Measurements from ENCODE around the gene CACNA2D3.
"Not testable (repeated sequence)": the region's sequence is repeated elsewhere in the genome, so short reads cannot be mapped to it uniquely, and the experiment has no call there.

The CACNA2D3 gene

DNA sequence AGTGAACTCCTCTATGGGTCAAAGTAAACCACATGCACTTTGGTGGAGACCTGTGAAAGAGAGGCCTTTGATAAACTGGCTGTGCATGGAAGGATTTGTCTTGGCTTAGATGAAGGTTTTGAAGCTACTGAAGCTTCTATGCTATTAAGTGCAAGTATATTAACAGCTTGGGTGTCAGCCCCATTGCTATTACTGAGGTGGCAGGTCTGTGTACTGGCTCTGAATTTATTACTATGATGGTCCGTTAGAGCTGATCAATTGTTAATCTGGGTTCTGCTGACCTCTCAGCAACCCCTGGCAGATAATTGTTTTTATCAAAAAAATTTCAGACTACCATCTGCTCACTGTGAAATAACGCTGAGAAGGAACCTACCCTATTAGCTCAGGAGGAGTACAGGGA lies 268.2 kb downstream of the CACNA2D3 start:
- no peak for DNase-seq

DNA sequence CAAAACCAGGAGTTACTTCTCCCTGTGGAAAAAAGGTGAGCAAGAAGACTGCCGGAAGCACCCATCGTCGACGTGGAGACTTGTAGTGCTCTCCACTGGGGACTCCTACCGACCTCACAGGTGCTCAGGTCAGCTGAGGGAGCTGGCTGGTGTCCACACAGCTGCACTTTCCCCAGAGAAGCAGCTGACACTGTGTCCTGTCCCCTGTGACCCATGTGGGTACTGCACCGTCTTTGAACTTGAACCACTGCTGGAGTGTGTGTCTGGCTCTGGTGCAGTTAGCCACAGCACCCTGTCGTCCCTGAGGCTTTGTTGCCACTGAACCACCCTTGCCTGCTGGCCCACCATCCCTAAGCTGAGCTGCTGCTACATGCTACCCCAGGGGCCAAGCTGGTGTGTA lies 270.8 kb downstream of the CACNA2D3 start:
- DNase-seq, result no peak

DNA sequence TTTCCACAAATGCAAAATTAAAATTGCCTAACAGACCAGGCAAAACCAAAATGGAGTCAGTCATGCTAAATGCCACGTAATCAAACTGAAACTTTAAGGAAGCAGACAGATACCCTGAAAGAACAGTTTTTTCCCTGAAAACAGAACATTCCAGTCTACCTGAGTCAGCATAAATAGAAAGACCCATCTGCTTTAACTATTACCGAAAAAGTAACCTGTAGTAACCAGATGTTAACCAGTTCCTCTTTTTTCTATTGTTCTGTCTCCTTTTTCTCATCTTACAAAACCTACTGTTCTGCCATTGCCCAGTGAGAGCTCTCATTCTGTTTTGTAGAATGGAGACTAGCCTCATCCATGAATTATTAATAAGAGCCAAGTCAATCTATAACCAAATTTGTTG lies 286.0 kb downstream of the CACNA2D3 start:
- no peak for DNase-seq

GRCh38 chr3:54421943-54422342 lies 299.6 kb downstream of the CACNA2D3 start:
- DNase-seq, result no peak

DNA sequence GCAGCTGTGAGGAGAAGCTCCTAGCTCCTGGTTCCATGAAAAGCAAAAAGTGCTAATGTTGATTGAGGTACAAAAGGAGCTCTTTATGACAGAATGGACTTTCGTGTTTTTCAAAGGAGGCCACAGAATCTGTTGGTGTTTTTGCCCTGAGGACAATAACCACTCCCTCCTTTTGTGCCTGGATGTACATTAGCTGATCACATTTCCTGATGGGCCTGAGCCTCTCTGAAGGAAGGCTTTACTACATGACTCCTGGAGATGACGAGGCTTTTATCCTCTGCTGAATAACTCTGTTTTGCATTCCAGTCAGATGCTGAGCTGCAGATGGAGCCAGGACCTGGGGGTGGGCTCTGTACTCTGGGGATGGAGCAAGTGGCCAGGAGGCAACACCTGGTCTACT lies 301.9 kb downstream of the CACNA2D3 start:
- no peak for DNase-seq

- DNase-seq, result no peak
These were observed 304.0 kb downstream of the CACNA2D3 start for GRCh38 chr3:54426381-54426780.

DNA sequence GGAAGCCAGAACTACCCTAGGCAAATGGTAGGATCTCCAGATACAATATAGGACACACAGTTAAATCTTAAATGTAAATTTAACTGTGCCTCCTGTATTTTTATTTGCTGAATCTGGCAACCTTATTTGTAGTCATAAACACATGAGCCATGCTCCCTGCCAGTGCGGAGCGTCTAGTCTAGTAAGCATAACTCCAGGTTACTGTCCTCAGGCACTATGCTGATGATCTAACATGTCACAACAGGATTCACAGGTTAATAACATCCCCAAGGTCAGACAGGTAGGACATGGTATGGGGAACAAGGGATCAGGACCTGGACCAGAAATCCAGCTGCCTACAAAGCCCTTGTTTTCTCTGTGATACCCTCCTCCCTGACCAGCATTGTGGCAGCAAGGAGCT lies 305.1 kb downstream of the CACNA2D3 start:
- no peak for DNase-seq

- no peak for DNase-seq
These were observed 305.9 kb downstream of the CACNA2D3 start for GRCh38 chr3:54427941-54428871.

- DNase-seq, result no peak
These were observed 310.6 kb downstream of the CACNA2D3 start for GRCh38 chr3:54432975-54433374.

DNA sequence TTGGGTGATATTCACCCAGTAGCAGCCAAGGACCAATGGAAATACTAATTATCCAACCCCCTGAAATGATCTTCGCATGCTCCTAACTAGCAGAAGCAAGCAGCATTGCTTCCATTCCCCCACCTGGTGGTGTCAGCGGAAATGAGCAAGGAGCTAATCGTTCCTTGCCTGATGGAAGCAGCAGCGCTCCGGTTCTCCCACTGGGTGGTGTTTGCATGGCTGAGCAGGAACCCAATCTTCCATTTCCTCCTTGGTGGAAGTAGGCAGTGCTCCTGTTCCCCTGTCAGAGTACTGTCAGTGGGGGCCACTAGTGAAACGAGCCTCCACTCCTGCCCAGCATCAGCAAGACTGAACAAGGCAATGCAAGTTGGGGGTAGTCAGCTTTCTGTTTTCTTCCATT lies 311.5 kb downstream of the CACNA2D3 start:
- no peak for DNase-seq

DNA sequence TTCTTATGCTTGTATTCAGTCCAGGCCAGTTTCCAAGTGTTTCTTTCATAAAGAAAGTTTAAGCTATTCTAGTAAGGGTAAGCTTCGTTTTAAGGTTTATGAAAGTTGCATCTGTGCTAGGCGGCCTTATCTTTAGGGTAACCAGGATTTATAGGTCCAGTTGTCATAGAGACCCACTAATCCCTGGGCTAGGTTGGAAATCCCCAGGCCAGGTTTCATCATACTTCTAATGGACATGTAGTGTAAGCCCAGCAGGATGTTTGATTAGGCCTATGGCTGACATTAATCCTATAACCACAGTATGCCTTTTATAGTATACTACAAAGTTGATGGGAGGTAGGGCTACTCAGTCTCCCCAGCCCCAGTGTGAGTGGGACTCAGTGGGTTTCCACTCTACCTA lies 312.4 kb downstream of the CACNA2D3 start:
- no peak for DNase-seq

- DNase-seq, result no peak
These were observed 314.9 kb downstream of the CACNA2D3 start for GRCh38 chr3:54437271-54437670.

- no peak for DNase-seq
These were observed 321.3 kb downstream of the CACNA2D3 start for GRCh38 chr3:54443561-54444161.

DNA sequence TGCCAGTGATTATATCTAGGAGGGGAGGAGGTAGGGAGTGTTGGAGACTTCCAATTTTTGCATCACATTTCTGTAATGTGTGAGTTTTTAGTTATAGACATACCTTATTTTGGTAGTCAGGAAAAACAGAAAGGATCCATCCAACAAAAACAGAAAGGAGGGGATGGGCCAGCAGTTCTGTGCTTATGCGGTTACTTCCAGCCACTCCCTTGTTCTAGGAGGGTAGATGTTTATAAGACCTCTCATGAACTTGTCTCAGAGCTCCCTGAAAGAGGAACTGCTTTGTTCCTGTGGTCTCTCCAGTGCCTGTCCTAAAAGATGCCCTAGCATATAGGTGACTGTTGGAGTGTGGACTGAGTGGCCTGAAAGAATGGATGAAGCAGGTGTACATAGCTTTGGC lies 323.3 kb downstream of the CACNA2D3 start:
- DNase-seq, result no peak

- DNase-seq, result no peak
These were observed 325.1 kb downstream of the CACNA2D3 start for GRCh38 chr3:54447427-54447826.

GRCh38 chr3:54454806-54455205 lies 332.5 kb downstream of the CACNA2D3 start:
- DNase-seq, result no peak

DNA sequence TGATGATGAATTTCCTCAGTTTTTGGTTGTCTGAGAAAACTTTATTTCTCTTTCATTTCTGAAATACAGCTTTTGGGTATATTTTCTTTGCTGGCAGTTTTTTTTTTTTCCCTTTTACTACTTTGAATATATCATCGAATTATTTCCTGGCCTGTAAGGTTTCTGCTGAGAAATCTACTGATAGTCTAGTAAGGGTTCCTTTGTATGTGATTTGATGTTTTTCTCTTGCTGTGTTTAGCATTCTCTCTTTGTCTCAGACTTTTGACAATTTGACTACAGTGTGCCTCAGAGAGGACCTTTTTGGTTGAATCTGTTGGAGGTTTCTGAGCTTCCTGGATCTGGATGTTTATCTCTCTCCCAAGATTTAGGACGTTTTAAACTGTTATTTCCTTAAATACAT lies 336.0 kb downstream of the CACNA2D3 start:
- no peak for DNase-seq

GRCh38 chr3:54464554-54464953 lies 342.2 kb downstream of the CACNA2D3 start:
- DNase-seq, result not testable (repeated sequence)

DNA sequence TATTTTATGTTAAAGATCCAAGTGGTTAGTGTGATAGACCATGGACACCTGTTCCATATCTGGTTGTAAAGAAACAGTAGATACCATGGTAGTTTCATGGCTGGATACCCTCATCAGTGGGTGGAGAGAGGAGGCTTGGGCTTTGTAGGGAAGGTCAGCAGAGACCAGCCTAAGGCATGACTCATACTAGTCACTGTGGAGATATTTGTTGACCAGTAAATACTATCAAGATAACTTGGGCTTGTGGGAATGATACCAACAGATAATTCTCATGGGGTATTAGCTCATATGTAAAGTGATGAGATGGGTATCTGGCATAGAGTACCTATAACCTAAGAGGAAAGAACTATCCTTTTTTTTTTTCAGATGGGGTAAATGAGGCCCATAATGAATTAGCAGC lies 354.5 kb downstream of the CACNA2D3 start:
- DNase-seq, result no peak

GRCh38 chr3:54481606-54482365 lies 359.4 kb downstream of the CACNA2D3 start:
- no peak for DNase-seq

GRCh38 chr3:54484334-54484733 lies 362.0 kb downstream of the CACNA2D3 start:
- DNase-seq, result no peak

DNA sequence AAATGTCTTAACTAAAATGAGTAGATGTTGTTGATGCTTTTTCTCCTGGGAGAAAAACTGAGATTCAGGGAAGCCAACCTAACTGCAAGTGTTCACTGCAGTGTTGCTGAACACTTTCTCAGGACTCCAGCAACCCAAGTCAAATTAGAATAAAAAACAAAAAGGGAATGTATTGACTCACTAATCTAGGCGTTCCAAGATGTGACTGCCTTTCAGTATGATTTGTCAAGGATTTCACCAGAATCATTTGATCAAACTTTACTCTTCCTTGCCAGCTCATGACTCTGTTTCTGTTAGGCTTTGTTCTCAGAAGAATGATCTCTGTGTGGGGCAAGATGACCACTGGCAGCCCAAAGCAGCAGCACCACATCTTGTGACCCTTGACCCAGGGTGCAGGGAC lies 364.0 kb downstream of the CACNA2D3 start:
- no peak for DNase-seq

GRCh38 chr3:54488297-54488696 lies 365.9 kb downstream of the CACNA2D3 start:
- no peak for DNase-seq

GRCh38 chr3:54494209-54494608 lies 371.9 kb downstream of the CACNA2D3 start:
- DNase-seq, result no peak

Measured in activated CD4-positive, CD25-positive, alpha-beta regulatory T cell (primary cell).